ENCODE data around the gene VEZT.

GRCh38 chr12:95181103-95181502 is 36.5 kb upstream of the VEZT start:
- TF ChIP-seq CTCF (IDR thresholded peaks at IDR 0.05; ENCODE audit: low read depth, low read length, poor library complexity, severe bottlenecking) (no peak), EZH2phosphoT487 (IDR thresholded peaks at IDR 0.05; ENCODE audit: borderline replicate concordance, low read length) (no peak)

Data from DOHH2 (cell line).